Effector memory CD8-positive, alpha-beta T cell (primary cell): Measurements from ENCODE around the gene VAC14.

Experiments
- ATAC-seq: fragments of 150-1000 bp; cut with Tn5 transposase; replicated peaks from 2 replicates; pipeline ENCODE4 v1.10.0; 2021; ENCODE audit warnings: mild to moderate bottlenecking, moderate library complexity
- DNase-seq, 3 experiments: peaks; one replicate each; pipeline ENCODE4 v3.0.0; 2021
- H3K27ac Mint-ChIP-seq, 2 donors: one replicate each; pipeline ENCODE4 v1.8.0; 2022; ENCODE audit warnings: mild to moderate bottlenecking in 2 of 2, mixed read lengths in 2 of 2, moderate library complexity in 2 of 2
- H3K27me3 Mint-ChIP-seq, 2 donors: one replicate each; pipeline ENCODE4 v1.8.0; 2022; ENCODE audit warnings: mixed read lengths in 2 of 2
- H3K36me3 Mint-ChIP-seq: one replicate; pipeline ENCODE4 v1.8.0; 2022; ENCODE audit warnings: mild to moderate bottlenecking, moderate library complexity, mixed read lengths; ENCODE audit not compliant: insufficient read depth
- H3K4me1 Mint-ChIP-seq, 2 donors: one replicate each; pipeline ENCODE4 v1.8.0; 2022; ENCODE audit warnings: low read depth in 2 of 2, mixed read lengths in 2 of 2
- H3K4me3 Mint-ChIP-seq, 2 donors: one replicate each; pipeline ENCODE4 v1.8.0; 2022; ENCODE audit warnings: mild to moderate bottlenecking in 2 of 2, mixed read lengths in 2 of 2, moderate library complexity in 2 of 2
- H3K9me3 Mint-ChIP-seq, 2 donors: one replicate each; pipeline ENCODE4 v1.8.0; 2022; ENCODE audit warnings: mixed read lengths in 2 of 2

Gene VAC14

GRCh38 chr16:70664325-70665112, 136.4 kb downstream of the VAC14 start:
- no peak overlapping the region for H3K27ac Mint-ChIP-seq
- H3K27me3 Mint-ChIP-seq, result no peaks in the 10 kb centered on the region
- H3K36me3 Mint-ChIP-seq, result no peaks in the 10 kb centered on the region
- DNase-seq (no peak), ATAC-seq (no peak)
- peaks cover 0 to 3% of the 10 kb centered on the region in 2 donors for H3K4me1 Mint-ChIP-seq
- H3K9me3 Mint-ChIP-seq, result no peaks in the 10 kb centered on the region
- H3K4me3 Mint-ChIP-seq, result no peak overlapping the region

DNA sequence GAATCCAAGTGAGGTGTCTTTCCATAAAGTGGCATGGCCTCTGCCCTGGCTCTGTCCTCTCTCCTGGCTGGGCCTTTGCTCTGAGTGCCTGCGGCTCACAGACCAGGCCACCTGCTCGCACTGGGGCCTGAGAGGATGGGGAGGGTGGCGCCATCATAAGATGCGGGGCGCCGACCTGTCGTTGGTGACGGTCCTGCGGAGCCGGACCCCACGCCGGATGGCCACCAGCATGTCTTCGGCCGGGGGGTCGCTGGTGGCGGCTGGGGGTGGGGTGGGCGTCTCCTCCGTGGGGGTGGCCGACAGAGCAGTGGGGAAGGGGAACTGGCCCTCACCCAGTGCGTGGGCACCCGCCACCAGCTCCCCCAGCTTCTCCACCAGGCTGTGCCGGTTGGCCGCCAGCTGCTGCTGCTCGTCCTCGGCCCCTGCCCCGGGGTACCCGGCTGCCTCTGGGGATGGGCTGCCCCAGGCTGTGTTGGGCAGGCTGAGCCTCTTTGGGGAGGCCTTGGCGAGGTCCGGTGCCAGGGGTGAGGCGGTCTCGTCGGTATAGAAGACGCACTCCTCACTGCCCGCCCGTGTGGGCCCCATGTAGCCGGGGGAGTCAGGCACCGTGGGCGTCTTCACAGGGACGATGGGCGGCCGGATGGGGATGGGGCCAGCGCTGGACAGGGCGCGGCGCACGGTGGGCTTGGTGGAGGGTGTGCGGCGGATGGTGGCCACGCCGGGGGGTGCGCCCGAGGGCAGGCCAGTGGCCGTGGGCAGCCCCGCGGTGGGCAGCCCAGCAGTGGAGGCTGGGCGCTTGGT, 137.2 kb downstream of the VAC14 start:
- ATAC-seq (no peak), DNase-seq (no peak)
- peaks cover 0 to 3% of the 10 kb centered on the region in 2 donors for H3K4me1 Mint-ChIP-seq
- H3K36me3 Mint-ChIP-seq, result no peaks in the 10 kb centered on the region
- H3K27ac Mint-ChIP-seq, result no peak overlapping the region
- H3K4me3 Mint-ChIP-seq, result peak overlapping the region in 1 of 2 donors; percentile 21
- no peaks in the 10 kb centered on the region for H3K9me3 Mint-ChIP-seq
- no peaks in the 10 kb centered on the region for H3K27me3 Mint-ChIP-seq

GRCh38 chr16:70662991-70663523, 137.9 kb downstream of the VAC14 start:
- H3K9me3 Mint-ChIP-seq, result no peaks in the 10 kb centered on the region
- H3K27ac Mint-ChIP-seq, result no peak overlapping the region
- H3K36me3 Mint-ChIP-seq, result no peaks in the 10 kb centered on the region
- ATAC-seq (no peak), DNase-seq (no peak)
- H3K4me3 Mint-ChIP-seq, result no peak overlapping the region
- no peaks in the 10 kb centered on the region for H3K27me3 Mint-ChIP-seq
- H3K4me1 Mint-ChIP-seq, result peaks cover 0 to 3% of the 10 kb centered on the region in 2 donors

DNA sequence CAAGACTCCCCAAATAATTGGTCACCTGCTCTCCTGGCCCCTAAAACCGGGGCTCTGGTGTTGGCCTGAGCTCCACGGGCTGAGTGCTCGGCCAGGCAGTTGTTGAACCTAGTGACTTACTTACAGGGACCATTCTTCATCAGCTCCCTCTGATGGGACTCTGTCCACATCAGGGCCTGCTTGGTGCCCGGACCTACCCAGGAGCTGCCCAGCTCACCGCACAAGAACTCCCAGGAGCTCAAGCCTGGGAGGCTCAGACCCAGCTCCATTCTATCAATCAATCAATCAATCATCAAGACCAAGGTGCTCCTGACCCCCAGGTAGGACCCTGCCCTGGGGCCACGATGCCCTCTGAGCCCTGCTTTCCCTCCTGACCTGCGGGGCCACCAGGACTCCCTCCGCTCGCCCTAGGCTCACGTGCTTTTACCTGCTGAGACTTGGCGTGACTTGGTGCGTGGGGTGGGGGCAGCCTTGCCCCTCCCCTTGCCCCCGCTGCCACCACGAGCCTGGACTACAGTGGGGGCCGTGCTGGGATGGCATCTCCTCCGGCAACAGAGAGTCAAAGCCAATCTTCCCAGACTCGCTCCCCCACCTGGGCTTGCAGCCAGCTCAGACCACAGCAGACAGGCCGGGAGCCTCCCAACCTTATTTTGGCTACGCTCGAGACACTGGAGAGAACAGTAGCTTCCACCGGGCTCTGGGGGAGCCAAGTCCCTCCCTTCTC, 138.9 kb downstream of the VAC14 start:
- no peak for DNase-seq
- Mint-ChIP-seq H3K4me1 (peaks cover 0 to 3% of the 10 kb centered on the region in 2 donors), H3K27ac (no peak overlapping the region), H3K4me3 (no peak overlapping the region), H3K9me3 (no peaks in the 10 kb centered on the region), H3K27me3 (no peaks in the 10 kb centered on the region), H3K36me3 (no peaks in the 10 kb centered on the region)
- no peak for ATAC-seq

DNA sequence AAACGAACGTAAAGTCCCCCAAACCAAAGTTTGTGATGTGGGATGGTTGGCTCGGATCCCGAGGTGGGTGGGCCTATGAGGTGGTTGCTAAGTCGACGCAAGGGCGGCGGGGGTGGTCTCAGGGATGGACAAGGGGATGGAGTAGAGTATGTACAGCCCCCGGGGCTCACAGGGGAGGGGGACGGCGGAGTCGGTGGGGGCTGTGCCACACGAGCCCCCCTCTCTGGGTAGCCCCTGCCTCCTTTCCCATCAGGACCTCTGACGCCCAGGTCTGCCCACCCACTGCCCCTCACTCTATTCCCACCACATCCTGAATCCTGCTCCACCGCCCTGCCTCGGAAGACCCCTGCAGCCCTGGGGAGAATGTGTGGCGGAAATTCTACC, 139.4 kb downstream of the VAC14 start:
- ATAC-seq (no peak), DNase-seq (no peak)
- Mint-ChIP-seq H3K9me3 (no peaks in the 10 kb centered on the region), H3K4me1 (peaks cover 0 to 3% of the 10 kb centered on the region in 2 donors), H3K27ac (no peak overlapping the region), H3K4me3 (no peak overlapping the region), H3K36me3 (no peaks in the 10 kb centered on the region), H3K27me3 (no peaks in the 10 kb centered on the region)

DNA sequence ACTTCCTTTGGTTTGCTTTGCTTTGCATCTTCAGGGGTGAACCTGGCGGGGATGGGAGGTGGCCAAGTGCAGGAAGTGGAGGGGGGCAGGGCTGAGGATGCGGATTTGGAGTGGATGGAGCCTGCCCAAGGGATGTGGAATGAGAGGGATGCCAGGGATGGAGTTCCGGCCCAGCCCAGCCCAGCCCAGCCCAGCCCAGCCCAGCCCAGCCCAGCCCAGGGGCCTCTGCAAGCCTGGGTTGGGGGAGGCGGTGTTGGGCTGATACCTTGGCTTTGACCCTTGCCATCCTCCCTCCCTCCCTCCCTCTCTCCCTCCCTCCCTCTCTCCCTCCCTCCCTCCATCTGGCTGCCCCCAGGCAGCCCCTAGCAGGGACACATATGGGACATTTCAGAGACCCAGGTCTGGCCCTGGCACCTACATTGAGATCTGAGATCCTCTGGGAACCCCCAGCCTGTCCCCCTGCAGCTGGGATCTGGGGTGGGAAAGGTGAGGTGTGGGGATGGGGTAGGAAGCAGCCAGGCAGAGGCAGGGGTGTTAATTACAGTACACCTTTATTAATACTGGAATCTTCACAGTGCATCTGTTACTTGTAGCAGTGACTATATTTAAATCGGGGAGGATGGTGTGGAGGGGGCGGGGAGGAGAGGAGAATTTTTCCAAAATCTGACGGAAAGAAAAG, 140.1 kb downstream of the VAC14 start:
- peaks cover 0 to 3% of the 10 kb centered on the region in 2 donors for H3K4me1 Mint-ChIP-seq
- no peaks in the 10 kb centered on the region for H3K27me3 Mint-ChIP-seq
- H3K36me3 Mint-ChIP-seq, result no peaks in the 10 kb centered on the region
- H3K4me3 Mint-ChIP-seq, result no peak overlapping the region
- DNase-seq (no peak), ATAC-seq (no peak)
- H3K9me3 Mint-ChIP-seq, result no peaks in the 10 kb centered on the region
- peak overlapping the region in 1 of 2 donors; percentile 60 for H3K27ac Mint-ChIP-seq

GRCh38 chr16:70659953-70660671, 140.8 kb downstream of the VAC14 start:
- peak overlapping the region in 1 of 2 donors; percentile 60 for H3K27ac Mint-ChIP-seq
- H3K9me3 Mint-ChIP-seq, result no peaks in the 10 kb centered on the region
- H3K4me3 Mint-ChIP-seq, result no peak overlapping the region
- peaks cover 0 to 3% of the 10 kb centered on the region in 2 donors for H3K4me1 Mint-ChIP-seq
- no peaks in the 10 kb centered on the region for H3K36me3 Mint-ChIP-seq
- H3K27me3 Mint-ChIP-seq, result no peaks in the 10 kb centered on the region
- ATAC-seq, result no peak
- DNase-seq, result no peak

DNA sequence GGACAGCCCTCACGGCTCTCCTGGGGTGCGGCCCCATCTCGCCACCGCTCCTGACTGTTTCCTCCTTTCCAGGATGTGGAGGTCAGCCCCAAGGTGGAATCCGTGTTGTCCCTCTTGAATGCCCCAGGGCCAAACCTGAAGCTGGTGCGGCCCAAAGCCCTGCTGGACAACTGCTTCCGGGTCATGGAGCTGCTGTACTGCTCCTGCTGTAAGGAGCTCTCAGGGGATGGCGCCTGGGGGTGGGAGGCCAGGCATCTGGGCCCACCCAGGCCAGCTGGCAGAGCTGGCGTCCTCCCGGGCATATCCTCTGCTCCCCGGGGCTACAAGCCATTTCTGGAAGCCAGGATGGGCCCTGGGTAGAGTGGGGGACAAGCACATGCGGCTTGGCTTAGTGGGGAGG, 141.4 kb downstream of the VAC14 start:
- H3K9me3 Mint-ChIP-seq, result no peaks in the 10 kb centered on the region
- ATAC-seq (no peak), DNase-seq (no peak)
- no peak overlapping the region for H3K27ac Mint-ChIP-seq
- no peak overlapping the region for H3K4me3 Mint-ChIP-seq
- no peaks in the 10 kb centered on the region for H3K27me3 Mint-ChIP-seq
- H3K4me1 Mint-ChIP-seq, result peaks cover 0 to 3% of the 10 kb centered on the region in 2 donors
- H3K36me3 Mint-ChIP-seq, result no peaks in the 10 kb centered on the region

- peaks cover 2 to 4% of the 10 kb centered on the region in 2 donors for H3K4me1 Mint-ChIP-seq
- no peaks in the 10 kb centered on the region for H3K9me3 Mint-ChIP-seq
- H3K27ac Mint-ChIP-seq, result no peak overlapping the region
- ATAC-seq (no peak), DNase-seq (no peak)
- H3K36me3 Mint-ChIP-seq, result no peaks in the 10 kb centered on the region
- H3K27me3 Mint-ChIP-seq, result no peaks in the 10 kb centered on the region
- no peak overlapping the region for H3K4me3 Mint-ChIP-seq
Measured at GRCh38 chr16:70658921-70659320, 142.0 kb downstream of the VAC14 start.

GRCh38 chr16:70657956-70658355, 143.0 kb downstream of the VAC14 start:
- peak overlapping the region in 1 of 2 donors; percentile 44 for H3K27ac Mint-ChIP-seq
- H3K4me1 Mint-ChIP-seq, result peaks cover 5 to 7% of the 10 kb centered on the region in 2 donors
- no peaks in the 10 kb centered on the region for H3K27me3 Mint-ChIP-seq
- DNase-seq, result no peak
- no peak overlapping the region for H3K4me3 Mint-ChIP-seq
- no peak for ATAC-seq
- no peaks in the 10 kb centered on the region for H3K9me3 Mint-ChIP-seq
- no peaks in the 10 kb centered on the region for H3K36me3 Mint-ChIP-seq

- no peaks in the 10 kb centered on the region for H3K27me3 Mint-ChIP-seq
- H3K27ac Mint-ChIP-seq, result peak overlapping the region in 1 of 2 donors; percentile 66
- no peak for ATAC-seq
- DNase-seq, result no peak
- H3K36me3 Mint-ChIP-seq, result no peaks in the 10 kb centered on the region
- H3K4me3 Mint-ChIP-seq, result no peak overlapping the region
- no peaks in the 10 kb centered on the region for H3K9me3 Mint-ChIP-seq
- H3K4me1 Mint-ChIP-seq, result peaks cover 5 to 7% of the 10 kb centered on the region in 2 donors
Measured at GRCh38 chr16:70656712-70657263, 144.2 kb downstream of the VAC14 start.

DNA sequence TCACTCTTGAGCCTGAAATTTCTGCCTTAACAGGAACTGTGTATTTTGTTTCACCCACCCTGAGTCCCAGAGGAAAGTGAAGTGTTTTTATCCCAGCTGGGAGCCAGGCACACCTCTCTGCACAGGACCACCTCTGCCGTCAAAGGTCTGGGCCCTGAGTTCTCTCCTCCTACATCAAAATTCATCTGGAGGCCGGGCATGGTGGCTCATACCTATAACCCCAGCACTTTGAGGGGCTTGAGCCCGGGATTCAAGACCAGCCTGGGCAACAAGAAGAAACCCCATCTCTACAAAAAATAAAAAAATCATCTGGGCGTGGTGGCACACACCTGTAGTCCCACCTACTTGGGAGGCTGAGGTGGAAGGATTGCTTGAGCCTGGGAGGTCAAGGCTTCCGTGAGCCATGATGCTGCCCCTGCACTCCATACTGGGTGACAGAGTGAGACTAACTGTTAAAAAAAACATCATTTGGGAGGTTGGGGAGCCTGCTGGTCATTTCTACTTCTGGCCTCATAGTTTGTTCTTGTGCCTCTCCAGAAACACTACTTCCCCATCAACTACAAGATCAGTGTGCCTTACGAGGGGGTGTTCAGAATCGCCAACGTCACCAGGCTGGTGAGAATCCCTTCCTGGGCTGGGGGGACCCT, 144.8 kb downstream of the VAC14 start:
- H3K4me3 Mint-ChIP-seq, result no peak overlapping the region
- H3K27me3 Mint-ChIP-seq, result no peaks in the 10 kb centered on the region
- H3K27ac Mint-ChIP-seq, result no peak overlapping the region
- ATAC-seq, result no peak
- no peaks in the 10 kb centered on the region for H3K9me3 Mint-ChIP-seq
- peaks cover 5 to 7% of the 10 kb centered on the region in 2 donors for H3K4me1 Mint-ChIP-seq
- DNase-seq, result no peak
- H3K36me3 Mint-ChIP-seq, result no peaks in the 10 kb centered on the region
